ENCODE data around the gene SF1.

The SF1 gene

GRCh38 chr11:64720640-64721358, 57.5 kb downstream of the SF1 start:
- no peak for TF ChIP-seq CTCF (IDR thresholded peaks at IDR 0.05; ENCODE audit: borderline replicate concordance, insufficient read depth, low read depth, low read length)
- H3K4me3 ChIP-seq (ENCODE audit: low read depth, low read length): no peak overlapping the region

GRCh38 chr11:64720167-64720566, 58.2 kb downstream of the SF1 start:
- H3K4me3 ChIP-seq (ENCODE audit: low read depth, low read length): no peak overlapping the region
- TF ChIP-seq CTCF (IDR thresholded peaks at IDR 0.05; ENCODE audit: borderline replicate concordance, insufficient read depth, low read depth, low read length): no peak

GRCh38 chr11:64719406-64719805, 58.9 kb downstream of the SF1 start:
- H3K4me3 ChIP-seq (ENCODE audit: low read depth, low read length): no peak overlapping the region
- TF ChIP-seq CTCF (IDR thresholded peaks at IDR 0.05; ENCODE audit: borderline replicate concordance, insufficient read depth, low read depth, low read length): no peak

GRCh38 chr11:64718780-64719124, 59.6 kb downstream of the SF1 start:
- TF ChIP-seq CTCF (IDR thresholded peaks at IDR 0.05; ENCODE audit: borderline replicate concordance, insufficient read depth, low read depth, low read length): no peak
- no peak overlapping the region for H3K4me3 ChIP-seq (ENCODE audit: low read depth, low read length)

GRCh38 chr11:64718084-64718779, 60.1 kb downstream of the SF1 start:
- no peak overlapping the region for H3K4me3 ChIP-seq (ENCODE audit: low read depth, low read length)
- TF ChIP-seq CTCF (IDR thresholded peaks at IDR 0.05; ENCODE audit: borderline replicate concordance, insufficient read depth, low read depth, low read length): no peak

GRCh38 chr11:64717268-64717578, 61.1 kb downstream of the SF1 start:
- no peak for TF ChIP-seq CTCF (IDR thresholded peaks at IDR 0.05; ENCODE audit: borderline replicate concordance, insufficient read depth, low read depth, low read length)
- no peak overlapping the region for H3K4me3 ChIP-seq (ENCODE audit: low read depth, low read length)
